ENCODE results near the gene RANBP10. TPM values are rescaled to one million over a fixed set of nuclear protein-coding genes. Genes with fewer than 3 reads are reported as not detected.

The RANBP10 gene
- total RNA-seq, 6 experiments from 2014 or later: 15.1 to 38.4 (median 22.7) TPM

- TF ChIP-seq CTCF (IDR thresholded peaks at IDR 0.05) (no peak), POLR2A (IDR thresholded peaks at IDR 0.05) (no peak)
- intact Hi-C loops (cut with DNase I): no loop called here
- H3K27me3 ChIP-seq: no peaks in the 10 kb centered on the region
- H3K36me3 ChIP-seq: peaks cover 0 to 52% (median 20%) of the 10 kb centered on the region in 4 donors
- ATAC-seq (peak in 1 of 4 donors; percentile 5), DNase-seq (no peak)
- peaks cover 0 to 25% (median 11%) of the 10 kb centered on the region in 4 donors for H3K4me1 ChIP-seq
- WGBS (ENCODE audit: insufficient coverage, low coverage, low lambda C conversion rate, missing lambda C conversion rate): 43% methylated on average over 1 of the region's 4 CpGs
- H3K9me3 ChIP-seq: no peaks in the 10 kb centered on the region
- no peak overlapping the region for H3K27ac ChIP-seq
- no peak overlapping the region for H3K4me3 ChIP-seq
These were observed 74.6 kb downstream of the RANBP10 start for GRCh38 chr16:67731753-67732095.

- no peak for ATAC-seq
- H3K27ac ChIP-seq: no peak overlapping the region
- no peak overlapping the region for H3K4me3 ChIP-seq
- no peaks in the 10 kb centered on the region for H3K9me3 ChIP-seq
- peaks cover 0 to 27% (median 12%) of the 10 kb centered on the region in 4 donors for H3K4me1 ChIP-seq
- 85% methylated on average over 9 of the region's 9 CpGs for WGBS (ENCODE audit: insufficient coverage, low coverage, low lambda C conversion rate, missing lambda C conversion rate)
- H3K36me3 ChIP-seq: peaks cover 0 to 52% (median 20%) of the 10 kb centered on the region in 4 donors
- intact Hi-C loops (cut with DNase I): no loop called here
- DNase-seq: peak in 1 of 3 donors; percentile 33
- no peaks in the 10 kb centered on the region for H3K27me3 ChIP-seq
- no peak for TF ChIP-seq POLR2A (IDR thresholded peaks at IDR 0.05)
These were observed 75.1 kb downstream of the RANBP10 start for GRCh38 chr16:67731071-67731752.

- no peak for TF ChIP-seq POLR2A (IDR thresholded peaks at IDR 0.05)
- no peak for TF ChIP-seq CTCF (IDR thresholded peaks at IDR 0.05)
These were observed 76.0 kb downstream of the RANBP10 start for GRCh38 chr16:67730326-67730725.

GRCh38 chr16:67729636-67730248 lies 76.6 kb downstream of the RANBP10 start:
- peaks cover 0 to 36% (median 14%) of the 10 kb centered on the region in 4 donors for H3K4me1 ChIP-seq
- ATAC-seq: no peak
- no peak overlapping the region for H3K4me3 ChIP-seq
- no peaks in the 10 kb centered on the region for H3K27me3 ChIP-seq
- no peaks in the 10 kb centered on the region for H3K9me3 ChIP-seq
- peaks cover 0 to 57% (median 20%) of the 10 kb centered on the region in 4 donors for H3K36me3 ChIP-seq
- no CpG with 5 or more reads among the region's 14 CpGs for WGBS (ENCODE audit: insufficient coverage, low coverage, low lambda C conversion rate, missing lambda C conversion rate)
- no peak overlapping the region for H3K27ac ChIP-seq
- intact Hi-C loops (cut with DNase I): loop anchor here (5.0 to 10.0 kb wide), 2 partner anchors 43 to 55 kb away; no protein-coding TSS in a partner anchor
- no peak for TF ChIP-seq POLR2A (IDR thresholded peaks at IDR 0.05)
- TF ChIP-seq CTCF (IDR thresholded peaks at IDR 0.05): no peak
- peak in 1 of 3 donors; percentile 39 for DNase-seq

More at GRCh38 chr16:67730326-67730725, 76.0 kb downstream of the RANBP10 start:
- peak in 1 of 3 donors; percentile 18 for DNase-seq
- H3K36me3 ChIP-seq: peaks cover 0 to 52% (median 20%) of the 10 kb centered on the region in 4 donors
- WGBS (ENCODE audit: insufficient coverage, low coverage, low lambda C conversion rate, missing lambda C conversion rate): no CpG with 5 or more reads among the region's 6 CpGs
- H3K4me1 ChIP-seq: peaks cover 0 to 36% (median 16%) of the 10 kb centered on the region in 4 donors
- H3K9me3 ChIP-seq: no peaks in the 10 kb centered on the region
- H3K27me3 ChIP-seq: no peaks in the 10 kb centered on the region
- intact Hi-C loops (cut with DNase I): no loop called here
- no peak for ATAC-seq
- H3K4me3 ChIP-seq: no peak overlapping the region
- peak overlapping the region in 1 of 3 donors; percentile 11 for H3K27ac ChIP-seq

Data from right lobe of liver (tissue), 6 donors.